VCaP (cell line): Measurements from ENCODE around the gene ASCC2.

Source experiments
- H3K27ac ChIP-seq: fragments of 450-650 bp; 2 replicates; pipeline ENCODE4 v1.5.1; 2017
- CTCF ChIP-seq: fragments of 450-650 bp; conservative IDR thresholded peaks from 2 replicates; pipeline ENCODE4 v1.5.1; 2017; ENCODE audit warnings: mild to moderate bottlenecking, moderate library complexity

ASCC2 gene

GRCh38 chr22:29742326-29742725, 95.7 kb downstream of the ASCC2 start:
- TF ChIP-seq CTCF: no peak
- H3K27ac ChIP-seq: no peak overlapping the region

- no peak overlapping the region for H3K27ac ChIP-seq
- TF ChIP-seq CTCF: no peak
These were observed 96.1 kb downstream of the ASCC2 start for GRCh38 chr22:29741926-29742325.

- no peak for TF ChIP-seq CTCF
- H3K27ac ChIP-seq: no peak overlapping the region
These were observed 97.9 kb downstream of the ASCC2 start for GRCh38 chr22:29740216-29740615.

GRCh38 chr22:29739346-29739875, 98.7 kb downstream of the ASCC2 start:
- no peak overlapping the region for H3K27ac ChIP-seq
- TF ChIP-seq CTCF: no peak
